Measurements from ENCODE around the gene POLR2E.
A peak's percentile ranks its signal among the peaks of the same experiment; 100 is the strongest.

The POLR2E gene

DNA sequence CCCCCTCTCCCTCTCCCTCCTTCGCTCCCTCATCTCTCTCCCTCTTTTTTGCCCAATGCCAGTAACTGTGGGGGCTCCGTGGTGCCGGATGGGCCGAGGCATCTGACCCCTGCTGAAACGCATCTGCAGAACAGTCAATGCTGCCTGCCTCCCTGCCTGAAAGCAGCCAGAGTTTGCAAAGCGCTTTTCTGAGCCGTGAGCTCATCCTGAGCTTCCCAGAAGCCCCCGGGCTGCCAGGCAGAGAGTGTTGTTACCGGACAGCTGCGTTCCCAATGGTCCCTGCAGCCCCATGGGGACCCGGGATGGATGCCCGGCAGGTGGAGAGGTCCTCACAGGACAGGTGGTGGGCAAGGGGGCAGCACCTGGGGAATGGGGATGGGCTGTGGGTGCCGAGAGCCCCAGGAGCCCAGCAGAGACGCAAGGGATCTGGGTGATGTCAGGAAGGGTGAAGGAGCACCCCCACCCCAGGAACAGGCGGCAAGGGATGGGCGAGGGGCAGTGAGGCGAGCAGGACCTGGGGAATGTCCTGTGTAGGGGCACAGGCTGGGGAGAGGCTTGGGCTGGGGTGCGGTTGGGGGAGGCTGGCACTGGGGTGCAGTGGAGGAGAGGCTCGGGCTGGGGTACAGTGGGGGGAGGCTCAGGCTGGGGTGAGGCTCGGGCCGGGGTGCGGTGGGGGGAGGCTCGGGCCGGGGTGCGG lies 41.6 kb upstream of the POLR2E start:
- no peak overlapping the region for H3K4me3 ChIP-seq (ENCODE audit: low read depth, low read length)
- TF ChIP-seq, protein P1, sequence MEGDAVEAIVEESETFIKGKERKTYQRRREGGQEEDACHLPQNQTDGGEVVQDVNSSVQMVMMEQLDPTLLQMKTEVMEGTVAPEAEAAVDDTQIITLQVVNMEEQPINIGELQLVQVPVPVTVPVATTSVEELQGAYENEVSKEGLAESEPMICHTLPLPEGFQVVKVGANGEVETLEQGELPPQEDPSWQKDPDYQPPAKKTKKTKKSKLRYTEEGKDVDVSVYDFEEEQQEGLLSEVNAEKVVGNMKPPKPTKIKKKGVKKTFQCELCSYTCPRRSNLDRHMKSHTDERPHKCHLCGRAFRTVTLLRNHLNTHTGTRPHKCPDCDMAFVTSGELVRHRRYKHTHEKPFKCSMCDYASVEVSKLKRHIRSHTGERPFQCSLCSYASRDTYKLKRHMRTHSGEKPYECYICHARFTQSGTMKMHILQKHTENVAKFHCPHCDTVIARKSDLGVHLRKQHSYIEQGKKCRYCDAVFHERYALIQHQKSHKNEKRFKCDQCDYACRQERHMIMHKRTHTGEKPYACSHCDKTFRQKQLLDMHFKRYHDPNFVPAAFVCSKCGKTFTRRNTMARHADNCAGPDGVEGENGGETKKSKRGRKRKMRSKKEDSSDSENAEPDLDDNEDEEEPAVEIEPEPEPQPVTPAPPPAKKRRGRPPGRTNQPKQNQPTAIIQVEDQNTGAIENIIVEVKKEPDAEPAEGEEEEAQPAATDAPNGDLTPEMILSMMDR (IDR thresholded peaks at IDR 0.05; ENCODE audit: low read depth, low read length): no peak

- TF ChIP-seq, protein P1 (IDR thresholded peaks at IDR 0.05; ENCODE audit: low read depth, low read length): no peak
- H3K4me3 ChIP-seq (ENCODE audit: low read depth, low read length): no peak overlapping the region
Observed at GRCh38 chr19:1136201-1136600, 41.0 kb upstream of the POLR2E start.

- TF ChIP-seq, protein P1 (IDR thresholded peaks at IDR 0.05; ENCODE audit: low read depth, low read length): no peak
- no peak overlapping the region for H3K4me3 ChIP-seq (ENCODE audit: low read depth, low read length)
Observed at GRCh38 chr19:1135454-1135853, 40.3 kb upstream of the POLR2E start.

- H3K4me3 ChIP-seq (ENCODE audit: low read depth, low read length): no peak overlapping the region
- TF ChIP-seq, protein P1 (IDR thresholded peaks at IDR 0.05; ENCODE audit: low read depth, low read length): no peak
Observed at GRCh38 chr19:1134431-1134830, 39.3 kb upstream of the POLR2E start.

DNA sequence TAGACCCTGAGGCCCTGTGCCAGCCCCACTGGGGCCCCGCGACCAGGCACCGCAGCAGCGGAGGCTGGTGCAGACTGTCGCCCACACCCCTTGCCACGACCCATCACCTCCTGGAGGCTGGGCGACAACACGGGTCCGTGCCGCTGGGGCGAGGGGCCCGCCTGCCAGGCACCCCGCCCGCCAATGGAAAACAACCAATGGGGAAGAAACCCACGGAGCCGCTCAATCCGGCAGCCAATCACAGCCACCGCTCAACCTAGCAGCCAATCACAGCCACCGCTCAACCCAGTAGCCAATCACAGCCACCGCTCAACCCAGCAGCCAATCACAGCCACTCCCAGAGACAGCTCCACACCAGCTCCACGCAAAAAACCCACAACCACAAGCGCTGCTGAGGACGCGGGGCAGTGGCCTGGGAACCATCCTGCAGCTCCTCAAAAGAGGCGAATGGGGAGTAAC lies 38.3 kb upstream of the POLR2E start:
- TF ChIP-seq, protein P1 (IDR thresholded peaks at IDR 0.05; ENCODE audit: low read depth, low read length): no peak
- no peak overlapping the region for H3K4me3 ChIP-seq (ENCODE audit: low read depth, low read length)

DNA sequence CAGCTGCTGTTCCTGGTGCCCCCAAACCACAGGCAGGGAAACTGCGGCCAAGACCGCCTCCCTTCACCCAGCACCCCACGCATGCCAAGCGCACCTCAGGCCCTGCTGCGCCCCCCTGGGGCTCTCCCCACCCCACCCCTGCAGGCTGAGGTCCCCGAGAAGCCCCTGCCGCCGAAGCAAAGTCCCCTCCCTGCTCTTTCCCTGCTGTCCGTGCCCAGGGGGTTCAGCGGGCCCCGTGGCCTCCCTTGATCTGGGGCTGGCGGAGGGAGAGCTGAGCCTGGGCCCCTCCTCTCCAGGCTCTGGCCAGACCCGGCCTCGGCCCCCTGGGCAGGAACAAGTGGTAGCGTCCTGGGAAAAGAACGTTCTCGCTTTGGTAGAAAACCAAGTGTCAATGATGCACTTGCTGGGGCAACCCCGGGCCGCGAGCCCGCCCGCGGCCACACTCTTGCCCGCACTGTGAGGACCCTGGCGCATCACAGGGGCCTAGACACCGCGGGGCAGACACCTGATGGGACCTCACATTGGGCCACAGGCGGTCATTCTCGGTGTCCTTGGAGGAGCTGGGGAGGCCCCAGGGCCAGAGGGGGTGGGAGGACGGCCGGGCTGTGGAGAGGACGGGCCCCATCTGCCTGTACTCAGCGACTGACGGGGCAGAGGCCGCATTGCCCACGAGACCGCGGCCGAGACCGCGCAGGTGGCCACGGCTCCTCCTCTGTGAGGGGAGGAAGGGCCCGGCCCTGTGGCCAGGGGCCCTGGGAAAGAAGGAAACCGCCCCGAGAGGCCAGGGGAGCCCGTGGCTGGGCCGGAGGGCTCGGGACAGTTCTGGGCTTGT lies 37.6 kb upstream of the POLR2E start:
- TF ChIP-seq, protein P1 (IDR thresholded peaks at IDR 0.05; ENCODE audit: low read depth, low read length): no peak
- peak overlapping the region; percentile 82 for H3K4me3 ChIP-seq (ENCODE audit: low read depth, low read length)
